Tibial nerve (tissue), 3 donors: ENCODE results near the gene CFAP73.

Experiments used
- CTCF ChIP-seq, 5 experiments: fragments of 200-600 bp in 3 of 5; fragments of 450-650 bp in 2 of 5; sonication (generic) in 3 of 5; IDR thresholded peaks; one replicate each; pipeline ENCODE4 v1.5.1; 2016 to 2019; ENCODE audit warnings: antibody characterized with exemption in 5 of 5, mild to moderate bottlenecking in 3 of 5, moderate library complexity in 2 of 5
- POLR2A ChIP-seq, 2 donors: fragments of 450-650 bp; IDR thresholded peaks; one replicate each; pipeline ENCODE4 v1.6.1; 2017; ENCODE audit warnings: antibody characterized with exemption in 2 of 2, mild to moderate bottlenecking in 2 of 2, moderate library complexity in 2 of 2

DNA sequence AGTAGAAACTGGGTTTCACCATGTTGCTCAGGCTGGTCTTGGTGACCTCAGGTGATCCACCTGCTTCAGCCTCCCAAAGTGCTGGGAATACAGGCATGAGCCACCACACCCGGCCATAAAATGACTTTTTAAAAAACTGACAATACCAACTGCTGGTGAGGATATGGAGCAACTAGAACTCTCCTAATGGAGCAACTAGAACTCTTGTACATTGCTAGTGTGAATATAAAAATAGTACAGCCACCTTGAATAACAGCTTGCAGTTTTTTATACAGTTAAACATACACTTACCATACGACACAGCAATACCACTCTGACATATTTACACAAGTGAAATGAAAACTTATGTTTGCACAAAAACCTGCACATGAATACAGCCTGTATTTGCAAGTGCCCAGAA lies 2.5 kb upstream of the CFAP73 start:
- no peak for TF ChIP-seq CTCF (IDR thresholded peaks at IDR 0.05)
- no peak for TF ChIP-seq POLR2A (IDR thresholded peaks at IDR 0.05)
